Stimulated activated CD4-positive, alpha-beta T cell treated with anti-CD3 and anti-CD28 coated beads, TNF-alpha, amount 100 ng/mL, for 48 hours (primary cell): Measurements from ENCODE around the gene SLC12A7.
"Not testable (repeated sequence)": the region's sequence is repeated elsewhere in the genome, so short reads cannot be mapped to it uniquely, and the experiment has no call there.

Source experiments
- DNase-seq, 3 donors: peaks; one replicate each; pipeline ENCODE4 v3.0.0-alpha.2; 2020; ENCODE audit warnings: low read depth in 3 of 3

SLC12A7 gene

DNA sequence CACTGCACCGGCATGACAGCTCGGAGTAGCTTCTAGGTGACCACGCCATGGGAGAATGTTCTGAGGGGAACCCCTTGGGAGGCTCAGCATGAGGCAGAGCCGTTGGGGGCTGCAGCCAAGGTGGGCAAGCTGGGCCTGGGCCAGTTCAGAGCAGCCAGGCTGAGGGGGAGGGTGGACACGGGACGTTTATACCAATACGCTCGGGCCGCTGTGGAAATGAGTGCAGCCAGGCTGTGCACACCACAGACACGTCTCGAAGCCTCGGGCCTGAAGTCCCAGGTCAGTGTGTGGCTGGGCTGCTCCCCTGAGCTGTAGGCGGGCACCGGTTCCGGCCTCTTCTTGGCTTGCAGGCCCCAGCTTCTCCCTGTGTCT, 28.9 kb upstream of the SLC12A7 start:
- DNase-seq: no peak

DNA sequence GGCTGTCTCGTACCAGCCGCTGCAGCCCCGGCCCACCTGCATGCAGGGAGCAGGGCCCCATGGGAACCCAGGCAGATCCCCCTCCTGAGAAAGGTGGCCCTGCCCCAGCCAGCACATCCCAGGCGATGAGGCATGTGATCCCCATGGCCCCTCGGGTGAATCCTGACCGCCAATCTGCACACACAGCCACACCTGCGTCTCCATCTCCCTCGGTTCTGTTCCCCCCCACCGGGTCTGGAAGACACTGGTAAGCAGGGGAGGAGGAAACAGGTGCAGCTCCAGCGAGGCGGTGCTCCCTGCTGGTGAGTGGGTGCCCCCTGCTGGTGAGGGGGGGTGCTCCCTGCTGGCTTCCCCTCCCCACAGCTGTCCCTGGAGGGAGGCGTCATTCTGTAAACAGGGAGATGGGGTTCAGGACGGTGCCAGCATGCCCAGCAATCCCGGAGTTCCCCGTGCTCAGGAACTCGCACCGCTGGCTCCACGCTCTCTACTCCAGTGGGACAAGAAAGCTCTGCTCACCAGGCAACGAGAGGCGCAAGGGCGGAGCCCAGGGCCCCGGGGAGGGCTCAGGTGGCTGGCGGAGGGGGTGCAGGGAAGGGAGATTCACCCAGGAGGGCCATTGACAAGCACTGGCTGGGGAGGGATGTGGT, 28.4 kb upstream of the SLC12A7 start:
- peak; percentile 46 to 79 (median 56) for DNase-seq

DNA sequence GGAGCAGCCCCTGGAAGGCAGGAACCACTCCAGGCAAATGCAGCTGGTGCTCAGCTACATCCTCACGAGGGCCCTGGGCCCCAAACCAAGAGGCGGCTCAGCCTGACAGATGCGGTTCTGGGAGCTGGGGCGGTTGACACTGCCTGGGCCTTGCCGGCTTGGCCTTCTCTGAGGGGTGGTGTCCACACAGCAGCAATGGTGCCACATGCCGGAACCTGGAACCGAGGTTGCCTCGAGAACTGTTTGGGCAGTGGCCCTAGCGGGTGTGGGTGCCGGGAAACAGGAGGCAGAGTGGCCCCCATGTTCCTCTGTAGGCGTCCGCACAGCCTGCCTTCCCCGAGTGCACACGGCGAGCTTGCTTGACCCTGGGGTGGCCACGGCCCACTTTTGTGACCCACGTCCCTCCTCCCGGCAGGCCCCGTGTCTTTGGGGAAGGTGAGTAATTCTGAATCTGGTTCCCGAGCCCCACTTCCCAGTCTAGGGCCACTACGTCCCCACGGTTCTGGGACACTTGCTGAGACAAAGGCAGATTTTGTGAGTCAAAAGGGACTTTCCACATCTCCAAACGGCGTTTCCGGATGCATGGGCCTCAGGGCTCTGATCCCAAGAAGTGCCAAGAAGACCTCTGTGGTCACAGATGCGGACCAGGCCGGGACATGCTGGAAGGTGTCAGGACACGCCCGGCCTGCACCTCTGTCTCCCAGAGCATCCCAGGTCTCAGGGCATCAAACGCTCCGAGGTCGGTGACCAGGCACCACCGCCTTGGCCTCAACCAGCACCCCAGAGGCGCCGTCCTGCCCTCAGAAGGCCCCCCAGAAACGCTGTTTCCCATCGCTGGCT, 27.7 kb upstream of the SLC12A7 start:
- no peak for DNase-seq

DNA sequence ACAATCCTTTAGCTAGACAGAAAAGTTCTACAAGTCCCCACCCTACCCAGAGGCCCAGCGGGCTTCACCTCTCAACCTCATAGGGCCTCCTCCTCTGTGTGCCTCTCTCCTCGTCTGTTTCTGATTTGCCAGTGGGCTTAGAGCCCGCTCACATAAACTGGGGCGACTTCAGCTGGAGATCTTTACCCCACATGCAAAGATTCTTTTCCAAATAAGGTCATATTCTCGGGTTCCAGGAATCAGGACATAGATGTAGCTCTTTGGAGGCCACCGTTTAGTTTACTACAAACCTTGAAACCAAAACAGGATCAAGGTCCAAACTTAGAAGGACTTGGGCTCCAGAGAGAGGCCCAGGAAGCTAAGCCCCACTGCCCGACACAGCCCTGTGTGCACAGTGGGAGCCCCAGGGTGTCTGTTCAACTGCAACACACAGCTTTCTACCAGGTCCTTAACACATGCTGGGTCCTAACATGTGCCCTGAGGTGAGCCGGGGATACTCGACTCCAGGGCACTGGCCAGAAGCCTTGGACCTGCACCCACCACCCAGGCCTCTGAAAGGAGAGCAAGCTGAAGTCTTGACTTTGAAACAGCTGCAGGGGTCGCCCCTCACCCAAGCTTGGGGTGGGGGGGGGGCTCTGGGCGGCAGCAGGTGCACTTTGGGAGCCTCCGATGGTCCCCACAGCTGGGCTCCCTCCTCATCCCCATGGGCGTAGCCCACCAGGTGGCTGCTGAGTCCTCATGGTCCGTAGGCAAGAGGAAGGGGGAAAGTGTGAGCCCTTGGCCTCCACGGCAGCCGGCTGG, 26.8 kb upstream of the SLC12A7 start:
- DNase-seq: no peak

DNA sequence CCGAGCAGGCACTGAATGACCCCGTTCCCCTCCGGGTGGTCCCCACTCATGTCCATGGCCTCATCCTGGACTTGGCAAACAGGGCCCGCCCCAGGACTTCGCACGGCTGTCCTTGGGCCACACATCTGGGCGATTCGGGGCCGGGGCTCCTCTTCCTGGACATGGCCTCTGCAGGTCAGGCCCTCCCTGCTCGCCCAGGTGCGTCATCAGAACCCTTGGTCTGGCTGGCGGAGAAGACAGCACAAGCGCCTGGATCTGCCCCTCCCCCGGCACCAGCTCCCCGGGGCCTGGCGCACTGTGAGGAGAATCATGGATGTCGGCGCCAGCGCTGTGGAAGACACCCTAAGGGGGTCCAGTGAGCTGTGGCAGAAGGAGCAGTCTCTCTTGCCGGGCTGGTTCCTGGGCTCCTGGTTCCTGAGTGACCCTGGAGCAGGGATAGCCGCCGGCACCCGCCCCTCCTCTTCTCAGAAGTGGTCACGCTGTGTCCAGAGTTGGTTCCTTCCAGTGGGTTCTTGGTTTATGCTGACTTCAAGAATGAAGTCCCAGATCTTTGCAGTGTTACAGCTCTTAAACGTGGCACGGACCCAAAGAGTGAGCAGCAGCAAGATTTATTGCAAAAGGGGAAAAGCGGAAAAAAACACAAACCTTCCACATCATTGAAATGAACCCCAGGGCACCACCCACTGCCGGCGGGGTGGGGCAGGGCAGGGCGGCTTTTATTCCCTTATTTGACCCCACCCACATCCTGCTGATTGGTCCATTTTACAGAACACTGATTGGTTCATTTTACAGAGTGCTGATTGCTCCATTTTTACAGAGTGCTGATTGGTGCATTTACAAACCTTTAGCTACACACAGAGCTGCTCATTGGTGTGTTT, 25.9 kb upstream of the SLC12A7 start:
- DNase-seq: no peak

DNA sequence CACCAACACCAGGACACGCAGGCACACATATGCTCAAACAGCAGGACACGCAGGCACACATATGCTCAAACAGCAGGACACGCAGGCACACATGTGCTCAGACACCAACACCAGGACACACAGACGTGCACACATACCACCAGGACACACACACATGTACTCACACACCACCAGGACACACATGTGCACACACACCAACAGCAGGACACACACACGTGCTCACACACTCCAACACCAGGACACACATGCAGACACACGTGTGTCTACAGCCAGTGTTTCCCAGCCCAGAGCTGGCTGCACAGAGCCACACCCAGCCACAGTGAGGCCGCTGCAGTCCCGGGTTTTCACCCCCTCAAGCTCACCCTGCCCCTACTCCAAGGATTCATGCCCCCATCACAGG, 25.0 kb upstream of the SLC12A7 start:
- no peak for DNase-seq

DNA sequence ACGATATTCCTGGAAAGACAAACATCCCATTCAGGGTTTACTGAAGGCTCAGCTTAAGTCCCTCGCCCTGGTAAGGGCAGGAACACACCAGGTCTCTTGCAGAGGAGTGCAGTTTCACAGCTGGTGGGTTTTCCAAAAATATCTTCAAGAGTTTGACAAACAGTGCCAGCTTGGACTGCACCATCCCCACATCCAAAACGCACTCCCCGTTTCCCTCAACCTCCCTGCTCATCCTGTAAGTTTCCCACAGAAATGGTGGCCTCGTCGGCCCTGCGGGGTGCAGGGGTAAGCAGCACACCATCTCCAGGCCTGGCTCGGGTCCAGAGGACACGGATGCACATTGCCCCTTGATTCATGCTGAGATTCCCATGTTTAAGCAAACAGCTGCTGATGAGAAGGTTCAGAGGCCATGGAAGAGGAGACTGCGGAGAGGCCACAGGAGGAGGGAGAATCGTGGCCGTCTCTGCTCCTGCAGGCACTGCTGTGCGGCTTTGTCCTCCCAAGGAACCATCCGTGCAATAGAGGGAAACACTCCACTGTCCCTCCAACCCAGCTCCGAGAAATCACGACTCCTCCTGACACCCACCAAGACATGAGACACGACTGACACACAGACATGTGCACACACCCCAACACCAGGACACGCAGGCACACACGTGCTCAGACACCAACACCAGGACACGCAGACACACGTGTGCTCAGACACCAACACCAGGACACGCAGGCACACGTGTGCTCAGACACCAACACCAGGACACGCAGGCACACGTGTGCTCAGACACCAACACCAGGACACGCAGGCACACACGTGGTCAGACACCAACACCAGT, 24.0 kb upstream of the SLC12A7 start:
- DNase-seq: no peak

DNA sequence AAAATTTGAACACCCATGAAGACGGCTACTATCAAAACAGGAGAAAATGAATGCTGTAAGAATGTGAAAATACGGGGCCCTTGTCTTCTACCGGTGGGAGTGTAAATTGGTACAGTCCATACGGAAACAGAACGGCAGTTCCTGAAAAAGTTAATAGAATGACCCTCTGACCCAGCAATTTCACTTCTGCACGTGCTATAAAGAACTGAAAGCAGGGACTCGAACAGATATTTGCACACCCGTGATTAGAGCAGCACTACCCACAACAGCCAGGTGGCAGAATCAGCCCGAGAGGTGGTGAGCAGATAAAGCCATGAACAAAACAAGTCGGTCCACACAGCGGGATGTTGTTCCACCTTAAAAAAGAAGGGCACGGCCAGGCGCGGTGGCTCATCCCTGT, 22.6 kb upstream of the SLC12A7 start:
- no peak for DNase-seq

DNA sequence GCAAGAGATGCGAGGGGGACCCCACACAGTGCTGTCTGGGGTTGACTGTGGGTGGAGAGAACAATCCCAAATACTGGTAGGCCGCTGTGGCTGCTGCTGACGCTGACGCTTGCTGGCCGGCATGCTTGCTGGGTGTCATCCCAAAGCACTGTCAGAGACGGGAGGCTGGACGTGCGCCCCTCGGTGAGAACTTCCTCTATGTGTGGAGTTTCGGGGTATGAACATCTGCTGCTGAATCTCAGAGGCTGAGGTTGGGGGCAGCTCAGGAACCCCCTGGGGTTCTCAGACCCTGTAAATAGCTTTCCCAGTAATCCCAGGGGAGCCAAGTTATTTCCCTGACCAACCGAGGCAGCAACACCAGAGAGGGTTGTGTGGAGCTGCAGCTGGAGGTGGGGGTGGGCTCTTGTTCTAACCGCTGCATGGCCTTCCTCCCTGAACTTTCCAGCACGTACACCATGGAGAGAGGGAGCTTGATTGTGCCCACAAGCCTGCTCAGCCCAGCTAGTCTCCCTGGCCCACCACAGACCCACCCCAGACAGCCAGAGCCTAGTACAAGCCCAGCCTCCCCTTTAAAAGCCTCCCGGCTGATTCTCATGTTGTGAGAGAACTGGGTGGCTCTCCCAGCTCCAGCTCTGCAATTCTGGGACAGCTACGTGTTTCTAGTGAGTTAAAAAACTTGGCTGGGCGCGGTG, 21.8 kb upstream of the SLC12A7 start:
- no peak for DNase-seq

DNA sequence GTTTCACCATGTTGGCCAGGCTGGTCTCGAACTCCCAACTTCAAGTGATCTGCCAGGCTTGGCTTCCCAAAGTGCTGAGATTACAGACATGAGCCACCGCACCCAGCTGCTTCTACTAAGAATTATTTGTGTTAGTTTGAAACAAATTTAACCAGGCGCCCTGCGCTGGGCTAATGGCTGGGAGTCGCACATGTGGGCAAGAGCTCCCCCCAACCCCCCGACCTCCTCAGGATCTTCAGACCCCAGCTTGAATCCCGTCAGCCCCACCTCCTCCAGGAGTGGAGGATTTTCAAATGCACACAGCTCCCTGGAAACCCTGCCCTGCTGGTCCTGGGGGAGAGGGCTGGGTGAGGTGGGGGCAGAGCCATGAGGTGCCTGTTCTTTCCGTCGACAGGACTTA, 21.2 kb upstream of the SLC12A7 start:
- DNase-seq: no peak

DNA sequence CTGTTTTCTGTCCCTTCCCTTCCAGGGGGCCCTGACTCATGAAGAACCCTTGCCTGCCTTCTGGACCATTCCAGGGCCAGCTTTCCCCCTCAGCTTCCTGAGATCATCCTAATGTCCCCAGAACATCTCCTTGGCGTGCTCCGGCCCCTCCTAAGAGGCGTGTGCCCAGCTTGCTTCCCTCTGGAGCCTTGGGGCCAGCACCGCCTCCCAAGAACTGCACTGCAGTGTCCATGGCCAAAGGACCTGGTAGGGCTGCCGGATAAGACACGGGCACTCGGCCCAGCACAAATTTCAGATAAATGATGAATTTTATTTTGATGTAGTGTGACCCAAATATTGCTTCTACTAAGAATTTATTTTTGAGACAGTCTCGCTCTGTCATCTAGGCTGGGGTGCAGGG, 20.7 kb upstream of the SLC12A7 start:
- DNase-seq: no peak

DNA sequence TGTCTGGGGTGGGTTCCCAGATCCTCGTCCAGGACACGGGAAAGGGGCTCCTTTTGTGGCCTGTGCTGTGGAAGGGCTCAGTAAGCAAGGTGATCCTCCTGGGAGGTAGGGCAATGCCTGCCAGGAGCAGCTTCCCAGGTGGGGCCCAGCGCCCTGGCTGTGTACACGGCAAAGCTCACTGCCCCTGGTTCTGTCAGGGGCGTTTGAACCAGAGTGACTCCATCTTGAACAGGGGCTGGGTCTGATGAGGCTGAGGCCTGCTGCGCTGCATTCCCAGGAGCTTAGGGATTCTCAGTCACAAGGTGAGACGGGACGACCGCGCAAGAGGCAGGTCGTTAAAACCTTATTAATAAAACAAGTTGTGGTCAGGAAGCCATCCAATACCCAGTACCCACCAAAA, 19.9 kb upstream of the SLC12A7 start:
- DNase-seq: no peak

DNA sequence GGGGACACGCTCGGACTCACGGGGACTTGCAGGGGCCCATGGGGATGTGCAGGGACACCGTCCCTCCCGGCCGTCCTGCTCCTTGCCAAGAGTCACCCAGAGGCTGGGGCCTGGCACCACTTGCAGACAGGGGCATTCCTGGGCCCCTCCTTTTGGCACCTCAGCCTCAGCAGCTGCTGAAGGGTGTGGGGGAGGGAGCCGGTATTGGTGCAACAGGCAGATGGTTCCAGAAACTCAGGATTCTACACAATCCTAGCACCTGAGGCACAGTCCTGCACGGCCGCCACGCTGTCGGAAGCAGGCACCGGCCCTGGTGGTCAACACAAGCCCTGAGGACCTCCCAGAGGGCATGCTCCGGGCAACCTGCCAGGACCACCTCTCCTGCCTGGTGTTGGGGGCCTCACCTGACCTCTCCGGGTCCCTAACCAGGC, 19.3 kb upstream of the SLC12A7 start:
- DNase-seq: no peak

DNA sequence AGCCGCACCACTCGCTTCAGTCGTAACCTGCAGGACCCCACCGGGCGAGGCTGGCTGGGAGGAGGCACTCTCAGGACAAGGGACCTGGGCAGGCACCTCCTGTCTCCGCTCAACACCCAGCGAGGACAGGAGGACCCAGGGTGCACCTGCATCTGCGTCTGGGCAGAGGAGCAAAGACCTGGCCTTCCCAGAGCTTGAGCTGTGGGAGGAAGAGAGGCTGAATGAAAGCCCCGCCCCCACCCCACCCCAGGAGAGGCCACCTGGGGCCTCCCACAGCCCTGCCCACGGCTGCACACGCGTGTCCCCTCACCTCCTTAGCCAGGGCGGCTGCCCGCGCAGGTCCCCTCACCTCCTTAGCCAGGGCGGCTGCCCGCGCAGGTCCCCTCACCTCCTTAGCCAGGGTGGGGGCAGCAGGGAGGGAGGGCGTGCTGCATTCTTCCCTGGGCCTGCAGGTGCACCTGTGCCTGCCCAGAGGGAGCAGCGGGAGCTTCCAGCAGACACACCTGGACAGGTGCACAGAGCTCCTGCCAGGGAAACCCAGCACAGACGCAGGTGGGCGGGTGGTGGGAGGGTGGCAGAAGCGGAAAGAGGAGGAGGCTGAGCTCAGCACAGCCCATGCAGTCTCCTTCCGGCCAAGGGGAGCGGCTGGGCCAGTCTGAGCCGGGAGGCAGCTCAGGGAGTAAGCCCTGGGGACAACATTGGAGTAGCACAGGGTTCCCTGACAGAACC, 18.5 kb upstream of the SLC12A7 start:
- no peak for DNase-seq

DNA sequence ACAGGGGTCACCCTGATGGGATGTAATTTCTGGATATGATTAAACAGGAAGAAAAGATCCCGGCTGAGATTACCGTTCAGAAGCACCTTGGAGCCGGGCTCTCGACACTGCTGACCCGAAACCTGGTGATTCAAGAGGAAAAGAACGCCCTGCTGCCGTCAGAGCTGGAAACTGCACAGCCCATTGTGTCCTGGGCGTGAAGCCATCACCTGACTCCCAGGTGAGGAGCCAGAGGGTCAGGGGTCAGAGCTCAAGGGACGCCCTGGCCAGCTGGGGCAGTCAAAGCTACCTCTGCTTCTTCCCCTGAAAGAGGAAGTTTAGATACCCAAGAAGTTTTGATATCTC, 17.8 kb upstream of the SLC12A7 start:
- DNase-seq: no peak

DNA sequence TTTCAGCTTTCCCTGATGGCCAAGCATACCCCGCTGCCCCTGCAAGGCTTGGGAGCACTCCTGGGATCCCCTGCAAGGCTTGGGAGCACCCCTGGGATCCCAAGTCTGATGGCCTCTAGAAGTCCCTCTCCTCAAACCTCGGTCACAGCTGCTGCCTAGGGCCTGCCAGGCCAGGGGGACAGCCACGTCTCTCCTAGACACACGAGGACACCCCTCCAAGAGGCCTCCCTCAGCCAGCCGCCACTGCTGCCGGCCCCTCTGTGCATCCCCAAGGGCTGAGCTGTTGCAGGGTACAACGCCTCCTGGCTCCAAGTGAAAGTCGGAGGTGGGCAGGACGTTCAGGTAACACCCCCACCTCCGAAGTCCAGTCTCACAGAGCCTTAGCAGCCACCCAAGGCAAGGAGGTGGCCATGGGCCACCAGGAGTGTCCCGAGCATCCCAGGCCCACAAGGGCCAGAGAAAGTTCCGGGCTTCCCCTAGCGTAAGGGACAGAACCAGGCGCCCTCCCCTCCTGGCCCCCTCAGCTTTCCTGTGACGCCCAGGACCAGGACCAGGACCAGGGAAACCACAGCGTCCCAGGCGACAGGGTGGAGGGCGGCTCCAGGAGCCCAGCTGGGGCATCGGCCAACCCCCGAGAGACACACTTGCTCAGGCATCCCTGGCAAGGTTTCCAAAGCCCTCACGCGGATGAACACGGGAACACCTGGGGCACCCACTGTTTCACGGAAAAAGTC, 17.3 kb upstream of the SLC12A7 start:
- DNase-seq: no peak

DNA sequence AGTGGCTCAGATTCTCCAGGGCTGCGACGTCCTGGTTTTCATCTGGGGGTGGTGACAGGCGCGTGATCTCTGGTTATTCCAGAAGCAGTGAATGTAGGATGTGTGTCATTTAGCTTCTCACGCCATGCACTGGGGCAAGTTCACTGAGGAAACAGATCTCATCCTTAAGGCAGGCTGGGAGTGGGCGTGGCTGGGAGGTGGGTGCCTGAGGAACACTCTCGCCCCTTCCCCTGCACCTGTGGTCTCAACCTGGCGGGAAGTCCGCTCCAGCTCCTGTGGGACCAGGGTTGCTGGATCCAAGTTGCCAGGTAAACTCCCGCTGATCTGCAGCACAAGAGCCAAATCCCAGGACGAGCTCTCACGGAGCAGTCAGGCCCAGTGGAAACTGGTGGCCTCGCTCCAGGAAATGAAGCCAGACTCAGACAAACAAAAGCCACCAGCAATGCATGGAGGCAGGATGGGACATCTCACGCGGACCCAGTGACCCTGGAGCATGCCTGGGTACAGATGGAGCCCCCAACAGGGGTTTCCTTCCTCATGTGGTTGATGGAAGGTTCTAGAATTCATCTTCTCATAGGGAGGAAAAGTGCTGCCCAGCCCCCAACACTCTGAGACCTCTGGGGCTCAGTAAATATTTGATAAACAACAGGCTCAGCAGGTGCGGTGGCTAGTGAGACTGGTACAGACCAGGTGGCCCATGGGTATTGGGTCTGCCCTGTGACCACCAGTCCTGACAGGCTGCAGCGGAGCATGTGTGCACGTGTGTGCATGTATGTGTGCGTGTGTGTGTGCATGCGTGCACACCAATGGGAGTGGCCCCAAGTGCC, 16.3 kb upstream of the SLC12A7 start:
- DNase-seq: no peak

DNA sequence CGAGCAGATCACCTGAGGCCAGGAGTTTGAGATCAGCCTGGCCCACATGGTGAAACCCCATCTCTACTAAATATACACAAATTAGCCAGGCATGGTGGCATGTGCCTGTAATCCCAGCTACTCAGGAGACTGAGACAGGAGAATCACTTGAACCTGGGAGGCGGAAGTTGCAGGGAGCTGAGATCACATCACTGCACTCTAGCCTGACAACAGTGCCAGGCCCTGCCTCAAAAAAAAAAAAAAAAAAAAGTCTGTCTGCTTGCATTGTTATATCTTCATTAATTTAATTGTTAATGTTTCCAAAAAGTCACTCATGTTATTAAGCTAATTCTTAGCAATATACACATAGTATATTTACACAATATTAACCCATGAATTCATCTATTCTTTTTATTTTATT, 13.8 kb upstream of the SLC12A7 start:
- DNase-seq: not testable (repeated sequence)
